SU-DHL-6 (cell line): ENCODE measurements around the gene LHFPL3.

ENCODE experiments used
- EZH2phosphoT487 ChIP-seq: fragments of 200-600 bp; sonication (generic), shearing (Covaris generic); conservative IDR thresholded peaks from 2 replicates; pipeline ENCODE4 v1.6.1; 2018; ENCODE audit warnings: mild to moderate bottlenecking, antibody characterized with exemption, low read length, moderate library complexity, mixed read lengths
- TF ChIP-seq, protein P1 (sequence below): fragments of 200-600 bp; sonication (generic); IDR thresholded peaks from one replicate; pipeline ENCODE4 v1.5.1; 2017; ENCODE audit warnings: antibody characterized with exemption, mild to moderate bottlenecking, low read length, moderate library complexity; ENCODE audit not compliant: insufficient read depth, poor library complexity, severe bottlenecking

DNA sequence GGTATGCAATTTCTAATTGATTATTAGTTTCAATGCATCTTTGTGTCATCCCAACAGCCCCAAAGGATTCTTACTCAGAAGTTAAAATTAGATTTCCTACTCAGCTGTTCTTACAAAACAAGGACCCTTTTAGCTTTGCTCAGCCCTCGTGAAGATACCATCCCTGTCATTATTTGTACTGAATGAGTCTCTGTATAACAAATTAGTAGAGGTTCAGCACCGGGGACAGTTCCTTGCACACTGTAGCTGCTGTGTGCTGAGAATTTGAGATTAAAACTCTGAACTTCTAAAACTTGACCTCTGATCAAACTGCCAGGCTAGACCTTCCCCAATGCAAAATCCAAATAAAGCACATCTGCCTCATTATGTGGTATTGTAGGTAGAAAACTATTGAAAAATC, 299.1 kb downstream of the LHFPL3 start:
- TF ChIP-seq, protein P1, sequence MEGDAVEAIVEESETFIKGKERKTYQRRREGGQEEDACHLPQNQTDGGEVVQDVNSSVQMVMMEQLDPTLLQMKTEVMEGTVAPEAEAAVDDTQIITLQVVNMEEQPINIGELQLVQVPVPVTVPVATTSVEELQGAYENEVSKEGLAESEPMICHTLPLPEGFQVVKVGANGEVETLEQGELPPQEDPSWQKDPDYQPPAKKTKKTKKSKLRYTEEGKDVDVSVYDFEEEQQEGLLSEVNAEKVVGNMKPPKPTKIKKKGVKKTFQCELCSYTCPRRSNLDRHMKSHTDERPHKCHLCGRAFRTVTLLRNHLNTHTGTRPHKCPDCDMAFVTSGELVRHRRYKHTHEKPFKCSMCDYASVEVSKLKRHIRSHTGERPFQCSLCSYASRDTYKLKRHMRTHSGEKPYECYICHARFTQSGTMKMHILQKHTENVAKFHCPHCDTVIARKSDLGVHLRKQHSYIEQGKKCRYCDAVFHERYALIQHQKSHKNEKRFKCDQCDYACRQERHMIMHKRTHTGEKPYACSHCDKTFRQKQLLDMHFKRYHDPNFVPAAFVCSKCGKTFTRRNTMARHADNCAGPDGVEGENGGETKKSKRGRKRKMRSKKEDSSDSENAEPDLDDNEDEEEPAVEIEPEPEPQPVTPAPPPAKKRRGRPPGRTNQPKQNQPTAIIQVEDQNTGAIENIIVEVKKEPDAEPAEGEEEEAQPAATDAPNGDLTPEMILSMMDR: no peak
- TF ChIP-seq EZH2phosphoT487: no peak
